HepG2 (cell line): ENCODE data around the gene SOST. TPM values are rescaled to one million over a fixed set of nuclear protein-coding genes. Genes with fewer than 3 reads are reported as not detected.
A peak's percentile ranks its signal among the peaks of the same experiment; 100 is the strongest.

ENCODE experiments used
- CEBPB ChIP-seq: IDR thresholded peaks from 2 replicates; pipeline ENCODE4 v1.6.1; 2011; ENCODE audit warnings: low read depth, low read length, improper control_type of control experiment, borderline replicate concordance
- DPF2 ChIP-seq: sonication (generic); formaldehyde crosslinking; IDR thresholded peaks from 2 replicates; pipeline ENCODE4 v1.4.0; 2020; ENCODE audit warnings: mild to moderate bottlenecking, low read depth, missing genetic modification reagents, borderline replicate concordance
- HOXA3 ChIP-seq: sonication (generic); formaldehyde crosslinking; IDR thresholded peaks from 2 replicates; pipeline ENCODE4 v1.5.0; 2020; ENCODE audit warnings: missing genetic modification reagents
- MBNL3 ChIP-seq: fragments of 250-450 bp; sonication (Bioruptor Pico); conservative IDR thresholded peaks from 2 replicates; pipeline ENCODE4 v1.8.0; 2022; ENCODE audit warnings: mild to moderate bottlenecking, inconsistent platforms
- PCBP1 ChIP-seq: fragments of 200-400 bp; formaldehyde crosslinking; IDR thresholded peaks from 2 replicates; pipeline ENCODE4 v1.6.1; 2017; ENCODE audit warnings: mild to moderate bottlenecking, low read depth, low read length, borderline replicate concordance
- PHF21A ChIP-seq: sonication (generic); formaldehyde crosslinking; IDR thresholded peaks from 2 replicates; pipeline ENCODE4 v1.5.0; 2020; ENCODE audit warnings: mild to moderate bottlenecking, missing genetic modification reagents
- PTBP1 ChIP-seq: fragments of 200-400 bp; formaldehyde crosslinking; IDR thresholded peaks from 2 replicates; pipeline ENCODE4 v1.6.1; 2018; ENCODE audit warnings: low read length, low read depth; ENCODE audit not compliant: poor library complexity, severe bottlenecking
- SRSF4 ChIP-seq: fragments of 200-400 bp; formaldehyde crosslinking; IDR thresholded peaks from one replicate; pipeline ENCODE4 v1.6.1; 2018; ENCODE audit warnings: mild to moderate bottlenecking, low read depth, low read length, moderate library complexity; ENCODE audit not compliant: poor library complexity, severe bottlenecking
- TCF7L2 ChIP-seq: IDR thresholded peaks from 2 replicates; pipeline ENCODE4 v1.6.1; 2011; ENCODE audit warnings: mild to moderate bottlenecking, low read depth, low read length, moderate library complexity
- THRA ChIP-seq: sonication (generic); formaldehyde crosslinking; IDR thresholded peaks from 2 replicates; pipeline ENCODE4 v1.4.0; 2020; ENCODE audit warnings: missing genetic modification reagents, borderline replicate concordance
- ZBTB44 ChIP-seq: sonication (generic); formaldehyde crosslinking; IDR thresholded peaks from 2 replicates; pipeline ENCODE4 v1.4.0; 2020; ENCODE audit warnings: missing genetic modification reagents
- ZFP41 ChIP-seq: sonication (generic); formaldehyde crosslinking; IDR thresholded peaks from 2 replicates; pipeline ENCODE4 v1.4.0; 2020; ENCODE audit warnings: mild to moderate bottlenecking, missing genetic modification reagents, borderline replicate concordance
- ZNF589 ChIP-seq: sonication (generic); formaldehyde crosslinking; conservative IDR thresholded peaks from 2 replicates; pipeline ENCODE4 v1.8.0; 2022; ENCODE audit warnings: mild to moderate bottlenecking, moderate library complexity, missing genetic modification reagents
- ZNF704 ChIP-seq: sonication (generic); formaldehyde crosslinking; IDR thresholded peaks from 2 replicates; pipeline ENCODE4 v1.8.1; 2023; ENCODE audit warnings: mild to moderate bottlenecking, inconsistent platforms, moderate library complexity, missing genetic modification reagents, borderline replicate concordance
- ZSCAN31 ChIP-seq: sonication (generic); formaldehyde crosslinking; IDR thresholded peaks from 2 replicates; pipeline ENCODE4 v1.5.0; 2020; ENCODE audit warnings: low read depth, mild to moderate bottlenecking, missing genetic modification reagents
- polyA plus RNA-seq, 8 experiments: library from polyadenylated mRNA; depleted of rRNA in 3 of 8; stranded (reverse) in 7 of 8; unstranded in 1 of 8; fragments of >200 nt; fragmentation: Illumina TruSeq in 4 of 8; extraction: Trizol in 4 of 8; gene quantifications; 2 replicates each; pipeline versions ENCODE4 v1.2.1 to v1.2.3, GENCODE V29; 2011 to 2016; ENCODE audit warnings: low read depth in 4 of 8, missing spikeins in 1 of 8, mixed read lengths in 1 of 8; ENCODE audit not compliant: insufficient read depth in 1 of 8
- total RNA-seq, 5 experiments: library from RNA; depleted of rRNA; stranded (reverse); fragments of >200 nt; fragmentation: Illumina TruSeq; extraction: Trizol; gene quantifications; 2 replicates each; pipeline ENCODE4 v1.2.3, GENCODE V29; 2016; ENCODE audit warnings: low read depth in 1 of 5
- TF ChIP-seq, protein P1 (sequence below): sonication (generic); formaldehyde crosslinking; conservative IDR thresholded peaks from 2 replicates; pipeline ENCODE4 v1.4.0; 2020; ENCODE audit warnings: missing genetic modification reagents

SOST gene
- total and polyA plus RNA-seq, 2 of the 13 experiments (the other 11 are each of a cell fraction or from before 2014, with no cell fraction given): not detected

DNA sequence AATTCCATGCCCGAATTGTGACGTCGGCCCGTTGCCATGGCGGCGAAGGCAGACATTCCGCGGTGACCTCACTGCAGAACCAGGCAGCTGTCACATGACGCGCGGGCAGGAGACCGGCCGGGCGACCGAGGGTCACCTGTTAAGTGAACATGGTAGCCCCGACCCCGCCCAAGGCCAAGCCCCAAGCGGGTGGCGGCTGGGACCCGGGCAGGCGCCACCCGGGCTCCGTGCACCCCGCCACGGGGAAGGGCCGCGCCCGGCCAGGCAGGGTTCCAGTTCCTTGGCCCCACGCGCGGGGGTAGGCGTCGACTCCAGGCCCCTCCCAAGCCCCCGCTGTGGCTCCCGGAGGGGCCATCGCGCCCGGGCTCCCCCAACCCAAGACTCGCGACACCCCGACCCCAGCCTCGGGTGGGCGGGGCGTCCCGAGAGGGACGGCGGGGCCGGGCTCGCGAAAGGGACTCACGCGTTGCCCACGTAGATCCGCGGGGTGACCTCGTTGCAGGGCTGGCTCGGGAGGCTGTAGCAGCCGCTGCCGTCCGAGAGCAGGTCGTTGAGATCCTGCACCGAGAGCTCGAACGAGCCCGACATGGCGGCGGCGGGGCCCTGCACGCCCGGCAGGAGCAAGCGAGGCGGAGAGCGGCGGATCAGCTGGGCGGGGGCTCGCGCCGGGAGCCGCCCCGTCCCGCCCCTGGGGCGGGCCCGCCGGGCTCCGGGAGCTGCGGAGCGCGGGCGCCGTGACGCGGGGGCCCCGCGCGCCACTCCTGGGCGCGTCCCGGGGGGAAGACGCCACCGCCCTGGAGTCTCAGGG is 19.9 kb upstream of the SOST start, which contains the start of gene DUSP3 (continued):
- peak; percentile 61; the same call in 1 of the 2 replicates for TF ChIP-seq ZNF704
- TF ChIP-seq CEBPB: no peak
- TF ChIP-seq, protein P1, sequence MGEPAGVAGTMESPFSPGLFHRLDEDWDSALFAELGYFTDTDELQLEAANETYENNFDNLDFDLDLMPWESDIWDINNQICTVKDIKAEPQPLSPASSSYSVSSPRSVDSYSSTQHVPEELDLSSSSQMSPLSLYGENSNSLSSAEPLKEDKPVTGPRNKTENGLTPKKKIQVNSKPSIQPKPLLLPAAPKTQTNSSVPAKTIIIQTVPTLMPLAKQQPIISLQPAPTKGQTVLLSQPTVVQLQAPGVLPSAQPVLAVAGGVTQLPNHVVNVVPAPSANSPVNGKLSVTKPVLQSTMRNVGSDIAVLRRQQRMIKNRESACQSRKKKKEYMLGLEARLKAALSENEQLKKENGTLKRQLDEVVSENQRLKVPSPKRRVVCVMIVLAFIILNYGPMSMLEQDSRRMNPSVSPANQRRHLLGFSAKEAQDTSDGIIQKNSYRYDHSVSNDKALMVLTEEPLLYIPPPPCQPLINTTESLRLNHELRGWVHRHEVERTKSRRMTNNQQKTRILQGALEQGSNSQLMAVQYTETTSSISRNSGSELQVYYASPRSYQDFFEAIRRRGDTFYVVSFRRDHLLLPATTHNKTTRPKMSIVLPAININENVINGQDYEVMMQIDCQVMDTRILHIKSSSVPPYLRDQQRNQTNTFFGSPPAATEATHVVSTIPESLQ (CRISPR knock-in tag): no peak
- 0 out of 2 replicates have a peak, but pooled peaks have one; percentile 49 for TF ChIP-seq ZFP41 (CRISPR knock-in tag)
- TF ChIP-seq DPF2 (CRISPR knock-in tag): peak; percentile 42; the same call in 1 of the 2 replicates
- TF ChIP-seq MBNL3 (CRISPR knock-in tag): no peak
- TF ChIP-seq THRA (CRISPR knock-in tag): no peak; the same call in 1 of the 2 replicates
- peak; percentile 86; the same call in 1 of the 2 replicates for TF ChIP-seq ZNF589
- TF ChIP-seq ZSCAN31 (CRISPR knock-in tag): no peak
- 0 out of 2 replicates have a peak, but pooled peaks have one; percentile 15 for TF ChIP-seq PCBP1
- TF ChIP-seq PHF21A (CRISPR knock-in tag): peak; percentile 68
- peak; percentile 64 for TF ChIP-seq PTBP1
- peak; percentile 94 for TF ChIP-seq HOXA3
- TF ChIP-seq ZBTB44 (CRISPR knock-in tag): peak; percentile 41; the same call in 1 of the 2 replicates
- no peak for TF ChIP-seq TCF7L2
- no peak for TF ChIP-seq SRSF4
